ENCODE data around the gene MISP.

The MISP gene

GRCh38 chr19:812747-813218 is 61.9 kb downstream of the MISP start:
- H3K36me3 ChIP-seq = peaks cover 80% of the 10 kb centered on the region
- H3K9me3 ChIP-seq = no peaks in the 10 kb centered on the region
- no peak for TF ChIP-seq Cebpa-rat (IDR thresholded peaks at IDR 0.05)
- no peaks in the 10 kb centered on the region for H3K27me3 ChIP-seq
- H3K4me3 ChIP-seq = no peak overlapping the region
- no peaks in the 10 kb centered on the region for H3K4me1 ChIP-seq
- no peak overlapping the region for H3K4me2 ChIP-seq
- H4K20me1 ChIP-seq = peaks cover 79% of the 10 kb centered on the region
- no peak overlapping the region for H3K9ac ChIP-seq
- no peak overlapping the region for H3K27ac ChIP-seq

GRCh38 chr19:813219-814151 is 62.6 kb downstream of the MISP start:
- H3K36me3 ChIP-seq = peaks cover 74% of the 10 kb centered on the region
- H3K9ac ChIP-seq = no peak overlapping the region
- no peaks in the 10 kb centered on the region for H3K9me3 ChIP-seq
- no peak for TF ChIP-seq Cebpa-rat (IDR thresholded peaks at IDR 0.05)
- H3K4me1 ChIP-seq = no peaks in the 10 kb centered on the region
- no peak overlapping the region for H3K27ac ChIP-seq
- no peak overlapping the region for H3K4me2 ChIP-seq
- H3K27me3 ChIP-seq = no peaks in the 10 kb centered on the region
- H3K4me3 ChIP-seq = no peak overlapping the region
- peaks cover 72% of the 10 kb centered on the region for H4K20me1 ChIP-seq

Data from BLaER1 (cell line).